Cardiac septum (tissue), 1 donor: ENCODE measurements around the gene MYL1. TPM values are rescaled to one million over a fixed set of nuclear protein-coding genes. Genes with fewer than 3 reads are reported as not detected.

Source experiments
- DNase-seq: peaks from one replicate; pipeline ENCODE4 v3.0.0-alpha.2; 2020; ENCODE audit warnings: low spot score
- intact Hi-C: fragments of 100-400 bp; cut with DNase I; formaldehyde crosslinking; loops from one replicate; pipeline ENCODE4 v1.14.0; 2022
- total RNA-seq: library from RNA; stranded (reverse); fragmentation: NEBNext Ultra II Directional; extraction: Animal tissue kit (Norgen Biotek cat#: 25700); gene quantifications from one replicate; pipeline ENCODE4 v1.2.1, GENCODE V29; 2021
- donor health status: DM: no; HTN: no; CAD: no.

Gene MYL1
- total RNA-seq, 1 donor from 2014 or later: 17.5 TPM

DNA sequence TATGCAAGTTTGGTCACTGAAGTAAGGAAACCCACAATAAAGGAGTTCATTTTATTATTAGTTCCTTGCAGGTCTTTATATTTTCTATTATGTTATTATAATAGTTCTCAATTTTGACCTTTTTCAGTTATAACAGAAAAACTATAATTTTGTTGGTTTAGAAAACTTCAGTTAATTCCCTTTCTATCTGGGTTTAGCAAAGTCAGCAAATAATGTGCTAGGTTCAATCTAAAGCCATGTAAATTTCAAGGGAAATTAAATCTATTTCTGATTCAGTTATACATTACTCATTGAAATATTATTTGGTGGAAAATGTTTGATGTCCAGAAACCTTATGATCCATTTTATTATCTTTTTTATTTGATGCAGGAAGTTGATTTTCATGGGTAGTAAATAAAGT lies 43.7 kb downstream of the MYL1 start:
- no peak for DNase-seq
- intact Hi-C loops: no loop called here

DNA sequence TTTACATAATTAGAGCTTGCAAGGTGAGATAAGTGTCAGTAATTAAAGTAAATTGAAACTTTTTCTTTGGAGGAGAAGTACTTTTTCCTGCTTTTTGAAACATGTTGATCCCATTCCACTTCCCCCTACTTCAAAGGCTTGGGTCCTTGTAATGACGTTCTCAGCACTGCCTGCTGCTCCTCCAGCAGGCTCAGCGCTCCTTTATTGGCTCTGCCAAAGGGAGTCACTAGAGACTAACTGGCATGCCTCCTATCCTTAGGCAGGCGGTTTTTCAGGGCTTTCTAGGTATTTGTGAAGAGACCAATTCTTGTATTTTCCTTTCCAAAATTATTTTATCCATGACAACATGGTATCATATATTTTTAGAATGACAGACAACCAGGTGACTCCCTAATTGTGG lies 45.8 kb downstream of the MYL1 start:
- intact Hi-C loops: no loop called here
- no peak for DNase-seq

DNA sequence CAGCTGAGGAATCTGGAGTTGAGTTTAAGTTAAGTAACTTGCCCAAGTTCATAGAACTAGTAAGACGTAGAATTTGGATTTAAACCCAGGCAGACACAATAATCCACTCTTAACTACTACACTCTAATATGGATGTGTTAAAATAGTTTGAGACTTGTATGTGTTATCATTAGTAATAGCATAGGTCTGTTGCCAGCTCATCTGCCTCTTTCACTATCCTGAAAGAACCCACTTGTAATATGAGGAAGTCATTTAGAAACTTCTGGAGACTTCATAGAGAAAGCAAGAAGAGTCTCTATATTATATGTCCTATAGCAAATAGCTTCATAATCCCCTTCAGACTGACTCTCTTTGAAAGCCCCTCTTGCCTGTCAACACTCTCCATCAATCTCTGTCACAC lies 46.7 kb downstream of the MYL1 start:
- no peak for DNase-seq
- intact Hi-C loops: no loop called here

DNA sequence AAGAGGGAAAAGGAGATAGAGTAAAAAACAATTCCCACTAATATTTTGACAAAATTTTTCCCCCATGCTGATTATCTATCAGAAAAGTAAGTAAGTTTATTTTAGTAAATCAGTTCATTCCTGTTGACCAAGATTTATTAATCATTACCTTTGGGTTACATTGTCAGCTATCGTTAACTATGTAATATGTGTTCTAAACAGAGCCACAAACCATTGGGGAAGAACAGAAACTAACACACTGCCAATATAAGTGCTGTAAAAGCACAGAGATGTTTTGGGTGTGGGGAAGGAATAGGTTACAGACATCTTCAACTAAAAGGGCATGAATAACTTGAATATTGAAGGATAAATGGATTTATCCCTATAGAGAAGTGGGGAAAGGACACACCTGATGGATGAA lies 47.3 kb downstream of the MYL1 start:
- intact Hi-C loops: no loop called here
- no peak for DNase-seq

DNA sequence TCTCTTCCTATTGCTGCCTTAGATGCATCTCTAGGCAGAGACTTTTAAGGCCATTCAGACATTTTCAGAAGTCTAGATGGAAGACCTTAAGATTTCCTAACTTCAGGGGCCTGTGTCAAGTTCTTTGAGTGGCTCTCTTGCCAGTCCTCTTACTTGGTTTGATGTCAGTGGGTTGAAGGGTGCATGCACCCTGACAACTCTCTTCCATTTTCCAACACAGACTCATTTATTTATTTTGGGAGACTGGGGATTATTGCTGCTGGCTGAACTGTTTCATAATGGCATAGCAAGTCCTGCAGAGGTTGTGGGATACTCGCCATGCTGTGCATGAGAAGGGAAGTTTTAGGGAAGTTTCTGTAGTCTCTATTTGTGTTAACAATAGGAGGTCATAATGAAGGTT lies 50.7 kb downstream of the MYL1 start:
- intact Hi-C loops: no loop called here
- DNase-seq: no peak

DNA sequence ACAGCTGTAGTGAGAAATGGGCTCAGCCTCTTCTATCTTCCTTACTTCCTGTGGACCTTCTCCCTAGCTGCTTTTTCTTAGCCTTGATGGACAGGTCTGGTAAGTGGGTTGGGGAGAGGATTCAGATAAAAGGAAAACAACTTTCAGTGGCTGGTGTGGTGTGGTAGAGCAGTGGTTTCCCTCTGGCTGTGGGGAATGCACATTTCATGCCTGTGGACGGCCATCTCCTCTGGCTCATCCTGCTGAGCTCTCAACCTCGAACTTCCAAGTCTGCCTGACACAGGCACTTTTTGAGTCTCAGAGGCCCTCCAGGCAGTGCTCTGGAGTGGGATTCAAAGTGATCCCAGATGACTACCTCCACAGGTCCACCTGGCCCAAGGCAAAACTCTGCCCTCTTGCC lies 51.1 kb downstream of the MYL1 start:
- intact Hi-C loops: no loop called here
- no peak for DNase-seq

DNA sequence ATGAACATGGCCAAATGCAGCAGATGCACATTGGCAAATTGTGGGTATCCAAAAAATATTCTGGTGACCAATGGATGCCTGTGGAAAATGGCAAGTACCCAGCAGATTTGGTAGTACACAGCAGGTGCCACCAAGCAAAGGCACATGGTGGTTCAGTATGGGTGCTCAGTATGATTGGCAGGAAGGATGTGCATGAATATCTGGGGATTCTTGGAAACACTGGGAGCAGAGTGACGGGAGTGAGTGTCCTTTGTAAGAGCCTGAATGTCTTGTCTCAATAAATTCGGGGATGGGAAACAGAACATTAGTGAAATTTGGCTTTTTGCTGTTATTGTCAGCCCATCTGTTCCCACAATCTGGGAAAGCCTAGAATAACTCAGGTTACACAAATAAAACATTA lies 52.9 kb downstream of the MYL1 start:
- DNase-seq: no peak
- intact Hi-C loops: no loop called here

DNA sequence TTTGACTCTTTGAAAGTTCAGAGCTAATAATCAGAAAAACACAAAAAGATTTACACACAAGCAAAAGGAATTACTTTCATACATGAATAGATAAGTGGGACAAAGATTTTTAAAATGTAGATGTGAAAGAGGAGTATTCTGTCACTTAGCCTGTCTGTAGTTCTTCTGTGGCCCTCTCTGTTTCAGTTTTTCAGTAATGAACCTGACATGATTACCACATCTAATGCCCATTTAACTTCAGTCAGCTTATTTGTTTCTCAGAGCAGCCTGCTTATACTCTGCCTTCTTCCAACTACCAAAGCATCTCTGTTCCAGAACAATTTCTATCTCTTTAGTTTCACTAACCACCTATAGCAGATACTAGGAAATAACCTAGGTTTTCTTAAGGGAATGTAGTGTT lies 55.3 kb downstream of the MYL1 start:
- intact Hi-C loops: no loop called here
- no peak for DNase-seq

DNA sequence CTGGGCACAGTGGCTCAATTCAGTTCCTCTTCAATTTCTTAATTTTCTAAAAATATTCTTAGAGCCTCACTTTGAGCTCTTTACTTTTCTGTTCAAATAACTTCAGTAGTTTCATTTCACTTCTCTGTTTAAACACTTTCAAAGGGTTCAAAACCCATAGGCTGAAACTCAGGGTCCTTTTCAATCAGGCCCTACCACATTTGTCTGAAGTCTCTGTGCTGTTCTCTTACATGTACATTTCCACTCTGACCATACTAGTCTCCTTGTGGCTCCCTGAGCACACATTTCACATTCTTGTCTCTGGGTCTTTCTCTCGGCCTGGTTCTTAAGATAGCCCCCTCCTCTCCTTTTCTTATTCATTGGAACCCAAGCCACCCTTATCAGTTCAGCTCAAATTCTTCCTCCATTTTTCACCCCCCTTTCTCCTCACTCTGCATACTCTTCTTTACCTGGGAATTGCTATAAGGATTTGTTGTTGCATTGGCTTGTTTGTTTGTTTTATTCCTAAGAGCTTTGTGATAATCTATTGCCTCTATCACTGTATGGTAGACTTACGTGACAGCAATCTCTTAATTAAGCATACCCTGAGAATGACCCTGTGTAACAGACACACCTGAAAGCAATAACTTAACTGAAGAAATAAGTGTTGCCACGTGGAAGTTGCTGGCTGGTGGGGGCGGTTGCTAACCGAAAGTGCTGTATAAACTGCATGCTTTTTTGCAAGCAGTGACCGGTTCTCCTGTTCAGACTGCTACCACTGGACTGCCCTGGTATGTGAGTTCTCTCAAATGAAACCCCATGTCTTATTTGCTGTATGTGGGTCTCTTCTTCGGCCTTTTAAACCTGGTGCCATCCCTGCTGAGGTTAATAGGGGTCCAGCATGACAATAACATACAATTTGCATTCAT lies 62.0 kb downstream of the MYL1 start:
- intact Hi-C loops: no loop called here
- DNase-seq: no peak

DNA sequence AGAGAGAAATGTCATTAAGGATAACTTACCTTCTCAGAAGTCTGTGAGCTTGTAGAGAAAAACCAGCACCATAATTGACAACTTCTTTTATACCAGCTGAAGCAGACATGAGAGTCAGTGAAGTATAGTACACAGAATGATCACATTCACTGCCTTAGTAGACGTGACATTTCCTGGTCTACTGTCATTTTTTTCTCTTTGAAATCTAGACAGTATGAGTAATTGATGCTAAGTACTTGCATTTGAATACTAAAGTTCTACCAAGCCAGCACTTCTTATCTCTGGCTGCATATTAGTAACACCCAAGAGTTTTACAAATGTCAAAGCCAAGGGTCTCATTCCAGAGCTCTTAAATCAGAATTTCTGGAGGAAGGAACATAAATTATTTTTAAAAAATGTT lies 64.4 kb downstream of the MYL1 start:
- intact Hi-C loops: no loop called here
- DNase-seq: no peak

Other genes with a start within 250 kb of the MYL1 start
- 25.9 TPM for gene KANSL1L, start 143.8 kb downstream of the MYL1 start, total RNA-seq
- gene ACADL, start 89.7 kb downstream of the MYL1 start, total RNA-seq: 6.2 TPM
- gene LANCL1, start 161.6 kb upstream of the MYL1 start, total RNA-seq: 50.8 TPM
- gene CPS1, start 241.4 kb upstream of the MYL1 start, total RNA-seq: 2.9 TPM